Measurements from ENCODE around the gene SMYD3.

DNA sequence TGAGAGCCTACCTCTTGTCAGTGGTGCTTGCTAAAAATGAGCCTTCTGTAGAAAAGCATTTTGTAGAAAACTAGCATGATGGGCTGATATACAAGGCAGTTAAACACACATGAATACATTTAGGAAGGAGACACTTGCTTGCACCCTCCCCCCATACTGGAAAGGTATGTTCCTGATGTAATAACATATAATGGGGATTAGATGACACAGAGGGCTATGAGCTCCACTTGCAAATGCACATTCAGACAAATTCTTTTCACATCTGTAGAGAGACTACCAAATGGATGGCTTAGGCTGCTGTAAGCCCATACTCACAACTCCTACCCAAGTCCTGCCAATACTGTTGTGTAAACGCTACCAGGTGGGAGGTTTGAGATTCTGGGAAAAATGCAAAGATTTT is 634.0 kb downstream of the SMYD3 start:
- TF ChIP-seq, protein P1, sequence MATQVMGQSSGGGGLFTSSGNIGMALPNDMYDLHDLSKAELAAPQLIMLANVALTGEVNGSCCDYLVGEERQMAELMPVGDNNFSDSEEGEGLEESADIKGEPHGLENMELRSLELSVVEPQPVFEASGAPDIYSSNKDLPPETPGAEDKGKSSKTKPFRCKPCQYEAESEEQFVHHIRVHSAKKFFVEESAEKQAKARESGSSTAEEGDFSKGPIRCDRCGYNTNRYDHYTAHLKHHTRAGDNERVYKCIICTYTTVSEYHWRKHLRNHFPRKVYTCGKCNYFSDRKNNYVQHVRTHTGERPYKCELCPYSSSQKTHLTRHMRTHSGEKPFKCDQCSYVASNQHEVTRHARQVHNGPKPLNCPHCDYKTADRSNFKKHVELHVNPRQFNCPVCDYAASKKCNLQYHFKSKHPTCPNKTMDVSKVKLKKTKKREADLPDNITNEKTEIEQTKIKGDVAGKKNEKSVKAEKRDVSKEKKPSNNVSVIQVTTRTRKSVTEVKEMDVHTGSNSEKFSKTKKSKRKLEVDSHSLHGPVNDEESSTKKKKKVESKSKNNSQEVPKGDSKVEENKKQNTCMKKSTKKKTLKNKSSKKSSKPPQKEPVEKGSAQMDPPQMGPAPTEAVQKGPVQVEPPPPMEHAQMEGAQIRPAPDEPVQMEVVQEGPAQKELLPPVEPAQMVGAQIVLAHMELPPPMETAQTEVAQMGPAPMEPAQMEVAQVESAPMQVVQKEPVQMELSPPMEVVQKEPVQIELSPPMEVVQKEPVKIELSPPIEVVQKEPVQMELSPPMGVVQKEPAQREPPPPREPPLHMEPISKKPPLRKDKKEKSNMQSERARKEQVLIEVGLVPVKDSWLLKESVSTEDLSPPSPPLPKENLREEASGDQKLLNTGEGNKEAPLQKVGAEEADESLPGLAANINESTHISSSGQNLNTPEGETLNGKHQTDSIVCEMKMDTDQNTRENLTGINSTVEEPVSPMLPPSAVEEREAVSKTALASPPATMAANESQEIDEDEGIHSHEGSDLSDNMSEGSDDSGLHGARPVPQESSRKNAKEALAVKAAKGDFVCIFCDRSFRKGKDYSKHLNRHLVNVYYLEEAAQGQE (IDR thresholded peaks at IDR 0.05; ENCODE audit: insufficient read depth in 1 of 2, low read depth in 2 of 2, low read length in 2 of 2): no peak
- TF ChIP-seq SIN3A (IDR thresholded peaks at IDR 0.05; ENCODE audit: borderline replicate concordance, insufficient read depth, low read length) (no peak), TAF1 (IDR thresholded peaks at IDR 0.05; ENCODE audit: borderline replicate concordance, insufficient read depth, low read length) (no peak), POLR2AphosphoS5 (IDR thresholded peaks at IDR 0.05; ENCODE audit: low read depth, low read length) (no peak), FOXP2 (optimal IDR thresholded peaks at IDR 0.05; ENCODE audit: borderline replicate concordance, extremely low read depth, extremely low read length, insufficient read depth) (no peak)
